Measurements from ENCODE around the gene CDRT15L2.
"Not testable (repeated sequence)": the region's sequence is repeated elsewhere in the genome, so short reads cannot be mapped to it uniquely, and the experiment has no call there.

DNA sequence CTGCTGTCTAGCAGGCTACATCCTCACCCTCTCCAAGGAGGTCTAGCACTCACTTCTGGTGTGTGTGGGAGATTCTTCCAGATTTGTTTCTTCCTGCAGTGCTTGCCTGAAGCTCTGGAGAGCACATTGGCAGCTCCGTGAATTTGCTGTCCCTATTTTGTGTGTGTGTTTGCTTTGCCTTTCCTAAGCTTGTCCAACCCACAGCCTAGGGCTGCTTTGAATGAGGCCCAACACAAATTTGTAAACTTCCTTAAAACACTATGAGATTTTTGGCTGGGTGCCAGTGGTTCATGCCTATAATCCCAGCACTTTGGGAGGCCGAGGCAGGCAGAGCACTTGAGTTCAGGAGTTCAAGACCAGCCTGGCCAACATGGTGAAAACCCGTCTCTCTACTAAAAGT is 38.7 kb upstream of the CDRT15L2 start:
- TF ChIP-seq, protein P1, sequence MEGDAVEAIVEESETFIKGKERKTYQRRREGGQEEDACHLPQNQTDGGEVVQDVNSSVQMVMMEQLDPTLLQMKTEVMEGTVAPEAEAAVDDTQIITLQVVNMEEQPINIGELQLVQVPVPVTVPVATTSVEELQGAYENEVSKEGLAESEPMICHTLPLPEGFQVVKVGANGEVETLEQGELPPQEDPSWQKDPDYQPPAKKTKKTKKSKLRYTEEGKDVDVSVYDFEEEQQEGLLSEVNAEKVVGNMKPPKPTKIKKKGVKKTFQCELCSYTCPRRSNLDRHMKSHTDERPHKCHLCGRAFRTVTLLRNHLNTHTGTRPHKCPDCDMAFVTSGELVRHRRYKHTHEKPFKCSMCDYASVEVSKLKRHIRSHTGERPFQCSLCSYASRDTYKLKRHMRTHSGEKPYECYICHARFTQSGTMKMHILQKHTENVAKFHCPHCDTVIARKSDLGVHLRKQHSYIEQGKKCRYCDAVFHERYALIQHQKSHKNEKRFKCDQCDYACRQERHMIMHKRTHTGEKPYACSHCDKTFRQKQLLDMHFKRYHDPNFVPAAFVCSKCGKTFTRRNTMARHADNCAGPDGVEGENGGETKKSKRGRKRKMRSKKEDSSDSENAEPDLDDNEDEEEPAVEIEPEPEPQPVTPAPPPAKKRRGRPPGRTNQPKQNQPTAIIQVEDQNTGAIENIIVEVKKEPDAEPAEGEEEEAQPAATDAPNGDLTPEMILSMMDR (IDR thresholded peaks at IDR 0.05; ENCODE audit: low read depth, low read length): not testable (repeated sequence)
- TF ChIP-seq POLR2A (IDR thresholded peaks at IDR 0.05; ENCODE audit: extremely low read depth, insufficient read length); MAX (IDR thresholded peaks at IDR 0.05; ENCODE audit: low read depth, low read length): not testable (repeated sequence)

Data from NB4 (cell line).